ENCODE measurements around the gene MRPL24. TPM values are rescaled to one million over a fixed set of nuclear protein-coding genes. Genes with fewer than 3 reads are reported as not detected.

MRPL24 gene
- total and polyA plus RNA-seq, 2 of the 8 experiments (the other 6 are each of a cell fraction or from before 2014, with no cell fraction given): 29.7 to 35.2 TPM

DNA sequence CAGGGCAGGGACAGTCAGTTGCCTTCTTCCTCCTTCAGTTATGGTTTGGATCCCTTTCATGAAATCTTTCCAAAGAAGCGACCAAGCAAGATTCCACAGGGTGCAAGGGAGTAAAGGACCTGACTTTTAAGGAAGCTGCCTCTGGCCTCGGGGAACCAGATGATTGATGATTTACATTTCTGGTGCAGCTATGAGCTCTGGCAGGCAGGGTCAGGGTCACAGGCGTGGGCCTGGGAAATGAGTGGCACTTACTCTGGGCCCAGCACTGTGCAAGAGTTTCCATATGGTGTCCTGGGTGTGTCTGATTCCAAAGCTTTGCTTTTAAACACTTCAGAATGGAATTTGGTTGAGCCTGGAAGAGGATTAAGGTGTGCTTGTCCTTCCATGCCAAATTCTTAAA, 28.3 kb downstream of the MRPL24 start (continued):
- no peak for TF ChIP-seq CHD1 (IDR thresholded peaks at IDR 0.05; ENCODE audit: low read depth, low read length)

All from H1 (cell line).